Colon (tissue), 2 donors: ENCODE results near the gene PHF20.
"Not testable (repeated sequence)": the region's sequence is repeated elsewhere in the genome, so short reads cannot be mapped to it uniquely, and the experiment has no call there.

Source experiments
- FAIRE-seq: peaks from 2 replicates; lab custom pipeline; 2012; peaks lifted over from hg19 to GRCh38; lab: Jason Lieb, UNC
- donor health status: control.
- donor health status: control.

Gene PHF20

GRCh38 chr20:35886537-35886936 is 114.7 kb downstream of the PHF20 start:
- FAIRE-seq: no peak

GRCh38 chr20:35887393-35888064 is 115.7 kb downstream of the PHF20 start:
- no peak for FAIRE-seq

- FAIRE-seq: no peak
Measured at GRCh38 chr20:35888657-35889056, 116.8 kb downstream of the PHF20 start.

GRCh38 chr20:35891375-35891774 is 119.6 kb downstream of the PHF20 start:
- no peak for FAIRE-seq

GRCh38 chr20:35892871-35893270 is 121.1 kb downstream of the PHF20 start:
- FAIRE-seq: no peak

GRCh38 chr20:35893942-35894341 is 122.1 kb downstream of the PHF20 start:
- no peak for FAIRE-seq

GRCh38 chr20:35895516-35895915 is 123.7 kb downstream of the PHF20 start:
- FAIRE-seq: not testable (repeated sequence)

- no peak for FAIRE-seq
Measured at GRCh38 chr20:35899064-35899463, 127.2 kb downstream of the PHF20 start.

GRCh38 chr20:35901230-35901629 is 129.4 kb downstream of the PHF20 start:
- not testable (repeated sequence) for FAIRE-seq

GRCh38 chr20:35901678-35902544 is 130.1 kb downstream of the PHF20 start:
- no peak for FAIRE-seq

- no peak for FAIRE-seq
Measured at GRCh38 chr20:35902545-35902941, 130.7 kb downstream of the PHF20 start.

- no peak for FAIRE-seq
Measured at GRCh38 chr20:35903843-35904242, 132.0 kb downstream of the PHF20 start.

GRCh38 chr20:35904982-35905663 is 133.3 kb downstream of the PHF20 start:
- FAIRE-seq: no peak

- no peak for FAIRE-seq
Measured at GRCh38 chr20:35907017-35907701, 135.3 kb downstream of the PHF20 start.

GRCh38 chr20:35908007-35908406 is 136.2 kb downstream of the PHF20 start:
- FAIRE-seq: no peak

GRCh38 chr20:35909176-35909575 is 137.4 kb downstream of the PHF20 start:
- no peak for FAIRE-seq

GRCh38 chr20:35909796-35910195 is 138.0 kb downstream of the PHF20 start:
- no peak for FAIRE-seq

- no peak for FAIRE-seq
Measured at GRCh38 chr20:35910254-35910653, 138.4 kb downstream of the PHF20 start.

- no peak for FAIRE-seq
Measured at GRCh38 chr20:35912881-35913280, 141.1 kb downstream of the PHF20 start.

- FAIRE-seq: no peak
Measured at GRCh38 chr20:35917077-35917476, 145.3 kb downstream of the PHF20 start.

GRCh38 chr20:35918021-35918420 is 146.2 kb downstream of the PHF20 start:
- FAIRE-seq: no peak

GRCh38 chr20:35920523-35920922 is 148.7 kb downstream of the PHF20 start:
- no peak for FAIRE-seq
